ENCODE results near the gene ARHGEF4. TPM values are rescaled to one million over a fixed set of nuclear protein-coding genes. Genes with fewer than 3 reads are reported as not detected.

Gene ARHGEF4
- total RNA-seq, 1 experiment from 2014 or later = 26.6 TPM

GRCh38 chr2:131048641-131049040, 211.9 kb downstream of the ARHGEF4 start:
- no peak overlapping the region for H2AFZ ChIP-seq (ENCODE audit: low read depth, low read length, poor library complexity, severe bottlenecking)
- H3K27ac ChIP-seq (ENCODE audit: low read depth, low read length) = no peak overlapping the region
- CTCF ChIA-PET = no interaction called here
- peaks cover 3% of the 10 kb centered on the region; the same call in 1 of the 2 replicates for H4K20me1 ChIP-seq (ENCODE audit: insufficient read depth)
- no TSS peak for BruUV-seq (replicated peaks)
- H3K9me3 ChIP-seq (ENCODE audit: control insufficient read depth in 1 of 2, insufficient read depth in 1 of 2, low read depth in 1 of 2, low read length in 2 of 2) = no peaks in the 10 kb centered on the region
- RAD21 ChIA-PET (ENCODE audit: low non-redundant PET in 1 of 2, low total read pairs in 2 of 2, uncharacterized antibody in 2 of 2, unreplicated experiment in 2 of 2) = no interaction called here
- POLR2A ChIA-PET = no interaction called here
- H3K9me2 ChIP-seq (ENCODE audit: insufficient read depth) = no peaks in the 10 kb centered on the region
- ATAC-seq = no peak
- H3K4me1 ChIP-seq (ENCODE audit: control insufficient read depth in 1 of 2, insufficient read depth in 2 of 2, low read length in 2 of 2) = no peaks in the 10 kb centered on the region
- no peak for DNase-seq (ENCODE audit: low read depth, low spot score)
- peaks cover 26 to 27% of the 10 kb centered on the region in 2 experiments; a peak in 3 of 4 replicates for H3K36me3 ChIP-seq (ENCODE audit: control insufficient read depth in 1 of 2, insufficient read depth in 2 of 2, low read length in 2 of 2)
- TF ChIP-seq EGR1 (IDR thresholded peaks at IDR 0.05; ENCODE audit: low read depth) = no peak
- TF ChIP-seq SP1 (IDR thresholded peaks at IDR 0.05; ENCODE audit: low read depth) = no peak
- TF ChIP-seq, protein P1, sequence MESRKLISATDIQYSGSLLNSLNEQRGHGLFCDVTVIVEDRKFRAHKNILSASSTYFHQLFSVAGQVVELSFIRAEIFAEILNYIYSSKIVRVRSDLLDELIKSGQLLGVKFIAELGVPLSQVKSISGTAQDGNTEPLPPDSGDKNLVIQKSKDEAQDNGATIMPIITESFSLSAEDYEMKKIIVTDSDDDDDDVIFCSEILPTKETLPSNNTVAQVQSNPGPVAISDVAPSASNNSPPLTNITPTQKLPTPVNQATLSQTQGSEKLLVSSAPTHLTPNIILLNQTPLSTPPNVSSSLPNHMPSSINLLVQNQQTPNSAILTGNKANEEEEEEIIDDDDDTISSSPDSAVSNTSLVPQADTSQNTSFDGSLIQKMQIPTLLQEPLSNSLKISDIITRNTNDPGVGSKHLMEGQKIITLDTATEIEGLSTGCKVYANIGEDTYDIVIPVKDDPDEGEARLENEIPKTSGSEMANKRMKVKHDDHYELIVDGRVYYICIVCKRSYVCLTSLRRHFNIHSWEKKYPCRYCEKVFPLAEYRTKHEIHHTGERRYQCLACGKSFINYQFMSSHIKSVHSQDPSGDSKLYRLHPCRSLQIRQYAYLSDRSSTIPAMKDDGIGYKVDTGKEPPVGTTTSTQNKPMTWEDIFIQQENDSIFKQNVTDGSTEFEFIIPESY (IDR thresholded peaks at IDR 0.05; ENCODE audit: extremely low read depth, insufficient replicate concordance, low read length) = no peak
- TF ChIP-seq YY1 (IDR thresholded peaks at IDR 0.05; ENCODE audit: extremely low read depth, insufficient replicate concordance, low read depth, low read length) = no peak
- no peak for TF ChIP-seq MAX (IDR thresholded peaks at IDR 0.05)
- no peak for TF ChIP-seq ELF1 (IDR thresholded peaks at IDR 0.05; ENCODE audit: borderline replicate concordance, low read depth)
- no peak for TF ChIP-seq ZFX (IDR thresholded peaks at IDR 0.05)
- TF ChIP-seq SRF (IDR thresholded peaks at IDR 0.05; ENCODE audit: low read depth) = no peak
- TF ChIP-seq JUND (IDR thresholded peaks at IDR 0.05) = no peak
- TF ChIP-seq CBX3 (IDR thresholded peaks at IDR 0.05; ENCODE audit: low read depth) = no peak
- no peak for TF ChIP-seq EZH2phosphoT487 (IDR thresholded peaks at IDR 0.05; ENCODE audit: borderline replicate concordance)
- no peak for TF ChIP-seq SIN3A (IDR thresholded peaks at IDR 0.05; ENCODE audit: low read depth)
- no peak for TF ChIP-seq POLR2A (IDR thresholded peaks at IDR 0.05; ENCODE audit: borderline replicate concordance, extremely low read depth, insufficient read depth, insufficient read length)
- TF ChIP-seq, protein P2, sequence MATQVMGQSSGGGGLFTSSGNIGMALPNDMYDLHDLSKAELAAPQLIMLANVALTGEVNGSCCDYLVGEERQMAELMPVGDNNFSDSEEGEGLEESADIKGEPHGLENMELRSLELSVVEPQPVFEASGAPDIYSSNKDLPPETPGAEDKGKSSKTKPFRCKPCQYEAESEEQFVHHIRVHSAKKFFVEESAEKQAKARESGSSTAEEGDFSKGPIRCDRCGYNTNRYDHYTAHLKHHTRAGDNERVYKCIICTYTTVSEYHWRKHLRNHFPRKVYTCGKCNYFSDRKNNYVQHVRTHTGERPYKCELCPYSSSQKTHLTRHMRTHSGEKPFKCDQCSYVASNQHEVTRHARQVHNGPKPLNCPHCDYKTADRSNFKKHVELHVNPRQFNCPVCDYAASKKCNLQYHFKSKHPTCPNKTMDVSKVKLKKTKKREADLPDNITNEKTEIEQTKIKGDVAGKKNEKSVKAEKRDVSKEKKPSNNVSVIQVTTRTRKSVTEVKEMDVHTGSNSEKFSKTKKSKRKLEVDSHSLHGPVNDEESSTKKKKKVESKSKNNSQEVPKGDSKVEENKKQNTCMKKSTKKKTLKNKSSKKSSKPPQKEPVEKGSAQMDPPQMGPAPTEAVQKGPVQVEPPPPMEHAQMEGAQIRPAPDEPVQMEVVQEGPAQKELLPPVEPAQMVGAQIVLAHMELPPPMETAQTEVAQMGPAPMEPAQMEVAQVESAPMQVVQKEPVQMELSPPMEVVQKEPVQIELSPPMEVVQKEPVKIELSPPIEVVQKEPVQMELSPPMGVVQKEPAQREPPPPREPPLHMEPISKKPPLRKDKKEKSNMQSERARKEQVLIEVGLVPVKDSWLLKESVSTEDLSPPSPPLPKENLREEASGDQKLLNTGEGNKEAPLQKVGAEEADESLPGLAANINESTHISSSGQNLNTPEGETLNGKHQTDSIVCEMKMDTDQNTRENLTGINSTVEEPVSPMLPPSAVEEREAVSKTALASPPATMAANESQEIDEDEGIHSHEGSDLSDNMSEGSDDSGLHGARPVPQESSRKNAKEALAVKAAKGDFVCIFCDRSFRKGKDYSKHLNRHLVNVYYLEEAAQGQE (IDR thresholded peaks at IDR 0.05; ENCODE audit: low read depth) = no peak
- no peak for TF ChIP-seq FOSL1 (IDR thresholded peaks at IDR 0.05; ENCODE audit: low read depth)
- no peak for TF ChIP-seq EZH2 (IDR thresholded peaks at IDR 0.05)
- TF ChIP-seq TCF7L2 (IDR thresholded peaks at IDR 0.05; ENCODE audit: borderline replicate concordance, extremely low read depth, insufficient read depth, insufficient read length) = no peak
- no peak for TF ChIP-seq POLR2AphosphoS5 (IDR thresholded peaks at IDR 0.05; ENCODE audit: low read depth, low read length)
- no peak for TF ChIP-seq CEBPB (IDR thresholded peaks at IDR 0.05; ENCODE audit: low read depth)
- TF ChIP-seq RAD21 (IDR thresholded peaks at IDR 0.05; ENCODE audit: low read depth) = no peak
- H3K9ac ChIP-seq (ENCODE audit: low read length) = no peak overlapping the region
- intact Hi-C loops (cut with micrococcal nuclease) = loop anchor here (5.0 kb wide), 1 partner anchor 251 kb away; no protein-coding TSS in a partner anchor
- no peak overlapping the region for H3K4me2 ChIP-seq (ENCODE audit: low read length)
- H3K79me2 ChIP-seq (ENCODE audit: insufficient read depth, low read length) = peaks cover 33% of the 10 kb centered on the region
- no peaks in the 10 kb centered on the region for H3K27me3 ChIP-seq (ENCODE audit: insufficient read depth, low read length)
- no peak overlapping the region for H3K4me3 ChIP-seq (replicated peaks in 1 of 2; ENCODE audit: low read depth in 1 of 2, low read length in 2 of 2)

Measured in HCT116 (cell line).